ENCODE measurements around the gene EYS. TPM values are rescaled to one million over a fixed set of nuclear protein-coding genes. Genes with fewer than 3 reads are reported as not detected.

Gene EYS
- total and polyA plus RNA-seq, 2 of the 8 experiments (the other 6 are each of a cell fraction or from before 2014, with no cell fraction given), result 0.05 to 0.13 TPM

DNA sequence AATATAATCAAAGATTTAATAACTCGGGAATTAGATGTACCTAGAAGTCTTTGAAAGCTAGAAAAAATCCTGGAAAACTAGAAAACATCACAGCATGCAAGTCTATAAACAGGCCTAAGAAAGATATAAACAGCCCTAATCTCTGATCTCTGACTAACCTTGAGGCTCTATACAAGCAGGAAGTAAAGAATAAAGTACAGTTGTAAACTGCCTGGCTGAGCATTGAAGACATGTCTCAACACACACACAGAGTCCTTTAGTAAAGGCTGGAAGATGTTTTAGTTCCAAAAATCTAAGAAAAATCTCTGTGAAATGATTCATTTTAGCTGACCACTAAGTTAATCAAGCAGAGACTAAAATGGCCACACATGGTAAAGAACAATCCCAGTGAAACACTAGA lies 774.5 kb downstream of the EYS start (continued):
- TF ChIP-seq EZH2 (IDR thresholded peaks at IDR 0.05; ENCODE audit: low read depth, low read length, severe bottlenecking) (no peak), SUZ12 (IDR thresholded peaks at IDR 0.05; ENCODE audit: low read length) (no peak), EP300 (IDR thresholded peaks at IDR 0.05; ENCODE audit: borderline replicate concordance in 1 of 2, low read depth in 2 of 2, low read length in 2 of 2) (no peak)

Data from H1 (cell line).